Measurements from ENCODE around the gene CACNA1A.

DNA sequence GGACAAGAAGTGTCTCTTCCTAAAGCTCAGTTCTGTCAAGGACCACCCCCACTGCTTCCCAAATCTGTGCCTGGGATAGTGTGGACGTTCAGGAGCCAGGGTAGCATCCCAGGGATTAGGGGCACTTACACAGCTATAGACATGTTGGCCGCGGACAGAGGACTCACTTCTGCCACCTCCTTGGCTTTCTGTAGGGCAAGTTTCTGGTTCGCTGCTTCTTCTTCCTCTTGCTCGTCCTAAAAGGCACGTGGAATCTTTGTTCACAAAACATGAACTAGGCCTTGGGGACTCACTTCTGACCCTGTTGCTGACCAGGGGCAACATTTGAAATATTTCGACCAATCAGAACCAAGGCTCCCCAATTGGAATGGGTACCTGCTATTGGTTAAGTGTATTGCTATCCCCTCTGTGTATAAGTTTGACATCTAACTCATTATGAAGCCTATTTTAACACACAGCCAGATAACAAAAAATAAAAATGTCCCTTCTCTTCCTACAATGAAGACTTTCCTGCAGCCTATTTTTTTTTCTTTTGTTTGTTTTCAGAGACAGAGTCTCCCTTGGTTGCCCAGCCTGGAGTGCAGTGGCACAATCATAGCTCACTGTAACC, 205.8 kb downstream of the CACNA1A start:
- TF ChIP-seq, protein P1, sequence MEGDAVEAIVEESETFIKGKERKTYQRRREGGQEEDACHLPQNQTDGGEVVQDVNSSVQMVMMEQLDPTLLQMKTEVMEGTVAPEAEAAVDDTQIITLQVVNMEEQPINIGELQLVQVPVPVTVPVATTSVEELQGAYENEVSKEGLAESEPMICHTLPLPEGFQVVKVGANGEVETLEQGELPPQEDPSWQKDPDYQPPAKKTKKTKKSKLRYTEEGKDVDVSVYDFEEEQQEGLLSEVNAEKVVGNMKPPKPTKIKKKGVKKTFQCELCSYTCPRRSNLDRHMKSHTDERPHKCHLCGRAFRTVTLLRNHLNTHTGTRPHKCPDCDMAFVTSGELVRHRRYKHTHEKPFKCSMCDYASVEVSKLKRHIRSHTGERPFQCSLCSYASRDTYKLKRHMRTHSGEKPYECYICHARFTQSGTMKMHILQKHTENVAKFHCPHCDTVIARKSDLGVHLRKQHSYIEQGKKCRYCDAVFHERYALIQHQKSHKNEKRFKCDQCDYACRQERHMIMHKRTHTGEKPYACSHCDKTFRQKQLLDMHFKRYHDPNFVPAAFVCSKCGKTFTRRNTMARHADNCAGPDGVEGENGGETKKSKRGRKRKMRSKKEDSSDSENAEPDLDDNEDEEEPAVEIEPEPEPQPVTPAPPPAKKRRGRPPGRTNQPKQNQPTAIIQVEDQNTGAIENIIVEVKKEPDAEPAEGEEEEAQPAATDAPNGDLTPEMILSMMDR (IDR thresholded peaks at IDR 0.05; ENCODE audit: low read length), result no peak
- TF ChIP-seq EZH2 (optimal IDR thresholded peaks at IDR 0.05; ENCODE audit: low read depth, low read length), result no peak
- TF ChIP-seq EZH2phosphoT487 (IDR thresholded peaks at IDR 0.05; ENCODE audit: low read length), result no peak

Data from MM.1S (cell line).